ENCODE results near the gene VIM.

VIM gene

GRCh38 chr10:17273403-17273802 is 45.4 kb downstream of the VIM start:
- TF ChIP-seq CTCF (conservative IDR thresholded peaks at IDR 0.05; ENCODE audit: control insufficient read depth, insufficient read depth, low read depth, low read length), result no peak
- DNase-seq (ENCODE audit: low read depth), result peak; percentile 87
- no peak overlapping the region for H3K4me3 ChIP-seq (ENCODE audit: control insufficient read depth, low read depth, low read length)

- no peak for DNase-seq (ENCODE audit: low read depth)
- no peak overlapping the region for H3K4me3 ChIP-seq (ENCODE audit: control insufficient read depth, low read depth, low read length)
- TF ChIP-seq CTCF (conservative IDR thresholded peaks at IDR 0.05; ENCODE audit: control insufficient read depth, insufficient read depth, low read depth, low read length), result no peak
These were observed 48.8 kb downstream of the VIM start for GRCh38 chr10:17276756-17277424.

- H3K4me3 ChIP-seq (ENCODE audit: control insufficient read depth, low read depth, low read length), result no peak overlapping the region
- TF ChIP-seq CTCF (conservative IDR thresholded peaks at IDR 0.05; ENCODE audit: control insufficient read depth, insufficient read depth, low read depth, low read length), result no peak
- no peak for DNase-seq (ENCODE audit: low read depth)
These were observed 50.7 kb downstream of the VIM start for GRCh38 chr10:17278607-17279240.

GRCh38 chr10:17282311-17282710 is 54.3 kb downstream of the VIM start:
- no peak for TF ChIP-seq CTCF (conservative IDR thresholded peaks at IDR 0.05; ENCODE audit: control insufficient read depth, insufficient read depth, low read depth, low read length)
- DNase-seq (ENCODE audit: low read depth), result no peak
- no peak overlapping the region for H3K4me3 ChIP-seq (ENCODE audit: control insufficient read depth, low read depth, low read length)

- no peak for TF ChIP-seq CTCF (conservative IDR thresholded peaks at IDR 0.05; ENCODE audit: control insufficient read depth, insufficient read depth, low read depth, low read length)
- no peak for DNase-seq (ENCODE audit: low read depth)
- H3K4me3 ChIP-seq (ENCODE audit: control insufficient read depth, low read depth, low read length), result no peak overlapping the region
These were observed 58.8 kb downstream of the VIM start for GRCh38 chr10:17286562-17287550.

Data from fibroblast of mammary gland (primary cell).